ENCODE results near the gene BPIFB2.

BPIFB2 gene

DNA sequence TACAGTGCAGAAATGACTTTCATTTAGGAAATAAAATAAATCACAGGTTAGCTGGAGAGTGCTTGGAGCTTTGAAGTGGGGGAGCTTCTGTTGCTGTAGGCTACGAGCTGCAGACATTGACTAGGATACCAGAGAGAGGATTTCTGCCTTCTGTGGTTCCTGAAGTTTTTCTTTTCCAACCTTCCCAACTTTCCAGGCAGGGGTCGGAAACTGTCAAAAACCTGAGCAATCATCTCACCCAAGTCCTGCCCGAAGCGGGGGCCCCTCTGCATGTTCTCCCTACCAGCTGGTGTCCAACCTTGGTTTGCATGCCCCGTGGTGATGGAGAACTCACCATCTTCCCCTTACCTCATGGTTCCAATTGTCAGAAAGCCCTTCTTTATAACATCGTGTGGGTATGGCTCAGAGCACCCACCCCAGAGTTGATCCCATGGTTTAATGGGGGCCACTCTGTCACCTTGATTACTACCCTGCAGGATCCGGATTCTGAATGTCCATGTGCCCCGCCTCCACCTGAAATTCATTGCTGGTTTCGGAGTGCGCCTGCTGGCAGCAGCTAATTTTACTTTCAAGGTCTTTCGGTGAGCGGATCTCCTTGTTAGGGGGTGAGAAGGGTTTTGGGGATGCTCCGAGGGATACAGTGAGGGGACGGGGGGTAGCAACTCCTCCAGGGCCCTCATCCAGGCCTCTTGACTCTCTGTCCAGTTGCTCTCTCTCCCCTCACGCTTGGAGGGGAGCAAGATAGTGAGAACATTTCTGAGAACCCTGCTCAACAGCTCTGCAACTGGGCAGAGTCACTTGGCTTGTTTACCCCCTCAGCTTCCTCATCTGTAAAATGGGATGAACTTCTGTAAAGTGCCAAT is 5.1 kb downstream of the BPIFB2 start:
- TF ChIP-seq POLR2AphosphoS5 (IDR thresholded peaks at IDR 0.05; ENCODE audit: low read depth, low read length) (no peak), SPI1 (IDR thresholded peaks at IDR 0.05; ENCODE audit: low read depth, low read length) (no peak), PAX5 (IDR thresholded peaks at IDR 0.05; ENCODE audit: insufficient read depth, low read length, severe bottlenecking) (no peak), TAF1 (IDR thresholded peaks at IDR 0.05; ENCODE audit: low read depth, low read length) (no peak), POU2F2 (IDR thresholded peaks at IDR 0.05; ENCODE audit: low read depth, low read length) (no peak), POLR2A (IDR thresholded peaks at IDR 0.05; ENCODE audit: low read depth, low read length) (no peak)
- FAIRE-seq (no peak), DNase-seq (ENCODE audit: insufficient read length, low spot score) (no peak)

DNA sequence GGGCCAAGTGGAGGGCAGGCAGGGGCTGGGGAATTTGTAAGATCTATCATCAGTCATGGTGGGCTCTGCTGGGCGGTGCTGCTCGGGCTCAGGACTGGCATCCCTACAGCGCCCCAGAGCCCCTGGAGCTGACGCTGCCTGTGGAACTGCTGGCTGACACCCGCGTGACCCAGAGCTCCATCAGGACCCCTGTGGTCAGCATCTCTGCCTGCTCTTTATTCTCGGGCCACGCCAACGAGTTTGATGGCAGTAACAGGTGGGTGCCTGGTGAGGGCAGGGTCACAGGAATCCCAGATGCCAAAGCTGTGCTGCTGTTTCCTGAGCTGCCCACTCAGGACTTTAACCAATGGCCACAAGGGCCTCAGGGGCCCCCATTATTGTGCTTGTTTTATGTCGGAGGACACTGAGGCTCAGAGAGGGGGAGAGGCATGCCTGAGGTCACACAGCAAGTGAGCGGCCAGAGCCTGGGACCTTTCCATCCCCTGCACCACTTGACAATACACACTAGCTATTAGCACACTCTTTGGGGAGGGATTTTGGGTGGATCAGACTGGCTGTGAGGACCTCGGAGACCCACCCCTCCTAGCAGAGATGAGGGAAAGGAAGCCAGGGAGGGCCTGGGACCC is 6.3 kb downstream of the BPIFB2 start:
- FAIRE-seq (no peak), DNase-seq (ENCODE audit: insufficient read length, low spot score) (no peak)
- no peak for TF ChIP-seq POU2F2 (IDR thresholded peaks at IDR 0.05; ENCODE audit: low read depth, low read length)
- no peak for TF ChIP-seq POLR2AphosphoS5 (IDR thresholded peaks at IDR 0.05; ENCODE audit: low read depth, low read length)
- TF ChIP-seq SPI1 (IDR thresholded peaks at IDR 0.05; ENCODE audit: low read depth, low read length) = no peak
- no peak for TF ChIP-seq POLR2A (IDR thresholded peaks at IDR 0.05; ENCODE audit: low read depth, low read length)
- no peak for TF ChIP-seq PAX5 (IDR thresholded peaks at IDR 0.05; ENCODE audit: insufficient read depth, low read length, severe bottlenecking)
- TF ChIP-seq TAF1 (IDR thresholded peaks at IDR 0.05; ENCODE audit: low read depth, low read length) = no peak

DNA sequence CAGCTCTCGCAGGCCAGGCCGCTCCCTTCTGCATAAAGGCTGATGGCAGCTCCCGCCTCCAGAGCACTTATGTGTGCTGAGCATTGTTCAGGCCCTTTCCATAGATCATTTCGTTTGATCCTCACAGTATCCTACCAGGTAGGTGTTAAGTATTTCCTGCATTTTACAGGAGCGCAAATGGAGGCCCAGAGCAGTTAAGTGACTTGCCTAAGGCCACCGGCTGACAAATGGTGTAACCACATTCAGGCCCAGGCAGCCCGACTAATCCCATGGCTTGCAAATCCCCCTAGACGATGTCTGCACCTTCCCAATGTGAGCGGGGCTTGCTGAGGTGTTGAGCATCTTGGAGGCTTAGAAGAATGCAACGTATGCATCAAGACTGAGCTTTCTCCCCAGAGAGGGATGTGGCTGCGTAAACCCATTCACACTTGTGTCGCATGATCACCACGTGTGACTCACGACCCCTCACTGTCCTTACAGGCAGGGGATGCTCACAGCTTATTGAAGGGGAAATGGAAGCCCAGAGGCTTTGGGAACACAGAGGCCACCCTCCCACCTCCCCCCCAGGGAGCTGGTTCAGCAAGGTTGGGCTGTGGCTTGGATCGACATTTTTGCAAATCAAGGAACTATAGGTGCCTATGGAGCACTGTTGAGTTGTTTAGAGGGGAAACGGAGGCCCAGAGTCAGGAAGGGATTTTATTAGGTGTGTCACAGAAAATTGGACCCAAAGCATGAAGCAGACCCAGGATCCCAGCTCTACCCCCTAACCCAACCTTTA is 7.0 kb downstream of the BPIFB2 start:
- TF ChIP-seq POLR2A (IDR thresholded peaks at IDR 0.05; ENCODE audit: low read depth, low read length) (no peak), POLR2AphosphoS5 (IDR thresholded peaks at IDR 0.05; ENCODE audit: low read depth, low read length) (no peak), PAX5 (IDR thresholded peaks at IDR 0.05; ENCODE audit: insufficient read depth, low read length, severe bottlenecking) (no peak)
- DNase-seq (ENCODE audit: insufficient read length, low spot score) = no peak
- no peak for FAIRE-seq

DNA sequence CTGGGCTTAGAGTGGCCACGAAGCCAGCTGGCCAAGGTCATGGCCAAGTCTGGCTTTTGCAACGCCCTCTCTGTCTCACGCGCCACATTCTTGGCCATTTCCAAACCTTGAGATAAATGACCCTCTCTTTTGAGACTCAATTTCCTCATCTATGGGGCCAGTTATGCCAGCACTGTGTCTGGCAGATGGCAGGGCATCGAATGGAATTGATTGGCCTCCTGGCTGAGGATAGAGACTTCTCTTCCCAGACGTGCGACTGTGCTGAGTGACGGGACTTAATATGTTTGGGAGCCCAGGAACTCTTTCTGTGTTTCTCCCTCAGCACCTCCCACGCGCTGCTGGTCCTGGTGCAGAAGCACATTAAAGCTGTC is 7.6 kb downstream of the BPIFB2 start:
- FAIRE-seq (no peak), DNase-seq (ENCODE audit: insufficient read length, low spot score) (no peak)
- no peak for TF ChIP-seq POLR2AphosphoS5 (IDR thresholded peaks at IDR 0.05; ENCODE audit: low read depth, low read length)
- no peak for TF ChIP-seq POU2F2 (IDR thresholded peaks at IDR 0.05; ENCODE audit: low read depth, low read length)
- no peak for TF ChIP-seq POLR2A (IDR thresholded peaks at IDR 0.05; ENCODE audit: low read depth, low read length)
- no peak for TF ChIP-seq TAF1 (IDR thresholded peaks at IDR 0.05; ENCODE audit: low read depth, low read length)
- no peak for TF ChIP-seq SPI1 (IDR thresholded peaks at IDR 0.05; ENCODE audit: low read depth, low read length)
- no peak for TF ChIP-seq PAX5 (IDR thresholded peaks at IDR 0.05; ENCODE audit: insufficient read depth, low read length, severe bottlenecking)

DNA sequence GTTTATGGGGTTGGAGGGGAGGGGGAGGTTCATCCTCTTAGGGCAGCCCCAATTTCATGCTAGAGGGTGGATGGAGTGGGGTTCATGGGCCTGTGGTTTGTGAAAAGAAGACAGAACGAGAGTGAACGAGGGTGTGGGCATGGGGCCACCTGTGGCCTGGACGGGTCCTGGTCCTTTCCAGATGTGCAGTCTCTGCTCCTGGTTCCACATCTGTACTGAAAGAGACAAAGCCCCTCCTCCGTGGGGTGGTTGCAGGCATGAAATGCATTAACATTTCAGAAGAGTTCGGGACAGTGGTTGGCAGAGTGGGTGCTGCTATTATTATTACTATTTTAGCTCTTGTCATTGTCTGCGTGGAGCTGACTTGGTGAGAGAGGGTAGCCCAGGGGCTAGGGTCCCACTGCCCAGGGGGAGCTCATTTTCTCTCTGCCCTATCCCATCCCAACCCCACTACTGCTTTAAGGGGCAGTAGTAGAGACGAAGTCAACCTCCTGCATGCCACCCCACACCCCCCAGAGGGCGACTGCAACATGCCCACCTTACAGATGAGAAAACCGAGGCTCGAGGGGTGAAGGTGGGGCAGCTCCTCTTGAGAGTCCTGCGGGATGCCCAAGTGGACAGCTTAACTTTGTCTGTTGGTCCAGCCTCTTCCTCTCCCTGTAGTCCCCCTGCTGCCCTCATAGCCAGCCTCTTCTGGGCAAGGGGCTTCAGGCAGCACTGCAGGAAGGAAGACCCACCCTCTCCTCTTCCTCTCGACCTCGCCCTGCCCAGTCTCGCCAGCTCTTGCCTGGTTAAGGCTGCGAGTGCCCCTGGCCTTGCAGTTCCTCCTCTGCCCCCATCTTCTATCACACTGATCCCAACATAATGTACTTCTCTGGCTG is 8.4 kb downstream of the BPIFB2 start:
- FAIRE-seq = no peak
- DNase-seq (ENCODE audit: insufficient read length, low spot score) = no peak
- no peak for TF ChIP-seq TAF1 (IDR thresholded peaks at IDR 0.05; ENCODE audit: low read depth, low read length)

DNA sequence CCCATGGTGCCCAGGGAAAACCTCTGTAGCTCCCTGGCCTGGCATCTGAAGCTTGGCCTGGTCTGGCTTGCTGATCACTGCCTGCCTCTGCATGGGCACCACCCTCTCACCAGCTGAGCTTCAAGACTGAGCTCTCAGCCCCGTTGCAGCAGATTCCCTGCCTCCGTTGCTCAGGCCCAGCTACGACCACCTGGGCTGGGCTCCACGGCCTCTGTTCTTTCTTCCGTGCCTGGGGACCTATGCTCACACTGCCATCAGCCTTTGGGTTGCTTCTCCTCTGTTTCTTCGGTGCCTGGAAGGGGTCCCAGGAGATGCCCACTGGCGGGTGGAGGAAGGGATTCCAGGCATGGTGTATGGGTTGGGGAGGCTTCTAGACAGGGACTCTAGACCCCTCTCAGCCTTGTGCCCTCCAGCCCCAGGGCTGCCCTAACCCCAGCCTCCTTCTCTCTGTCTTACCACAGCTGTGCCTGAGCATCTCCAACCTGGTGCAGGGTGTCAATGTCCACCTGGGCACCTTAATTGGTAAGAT is 9.1 kb downstream of the BPIFB2 start:
- DNase-seq (ENCODE audit: insufficient read length, low spot score) (no peak), FAIRE-seq (no peak)
- TF ChIP-seq POLR2A (IDR thresholded peaks at IDR 0.05; ENCODE audit: low read depth, low read length) = no peak
- TF ChIP-seq TAF1 (IDR thresholded peaks at IDR 0.05; ENCODE audit: low read depth, low read length) = no peak
- no peak for TF ChIP-seq PAX5 (IDR thresholded peaks at IDR 0.05; ENCODE audit: insufficient read depth, low read length, severe bottlenecking)
- TF ChIP-seq POU2F2 (IDR thresholded peaks at IDR 0.05; ENCODE audit: low read depth, low read length) = no peak
- TF ChIP-seq SPI1 (IDR thresholded peaks at IDR 0.05; ENCODE audit: low read depth, low read length) = no peak
- TF ChIP-seq POLR2AphosphoS5 (IDR thresholded peaks at IDR 0.05; ENCODE audit: low read depth, low read length) = no peak

DNA sequence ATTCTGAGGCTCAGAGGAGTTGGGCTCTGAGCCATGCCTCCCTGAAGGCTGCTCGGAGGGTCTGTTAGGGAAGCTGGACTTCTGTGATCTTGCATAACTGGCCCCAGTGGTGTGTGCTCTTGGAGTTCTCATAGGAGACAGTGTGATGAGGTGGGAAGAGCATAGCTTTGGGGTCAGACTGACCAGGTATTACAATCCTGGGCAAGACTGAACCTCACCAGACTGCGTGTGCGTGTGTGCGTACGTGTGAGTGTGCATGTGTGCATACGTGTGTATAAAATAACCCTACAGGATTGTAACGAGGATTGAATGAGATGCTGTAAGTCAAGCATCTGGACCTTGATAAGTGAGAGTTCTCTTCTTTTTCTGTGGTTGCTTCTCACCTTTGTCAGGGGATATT is 10.0 kb downstream of the BPIFB2 start:
- FAIRE-seq (no peak), DNase-seq (ENCODE audit: insufficient read length, low spot score) (no peak)
- TF ChIP-seq TAF1 (IDR thresholded peaks at IDR 0.05; ENCODE audit: low read depth, low read length) (no peak), POLR2A (IDR thresholded peaks at IDR 0.05; ENCODE audit: low read depth, low read length) (no peak), SPI1 (IDR thresholded peaks at IDR 0.05; ENCODE audit: low read depth, low read length) (no peak), POU2F2 (IDR thresholded peaks at IDR 0.05; ENCODE audit: low read depth, low read length) (no peak), PAX5 (IDR thresholded peaks at IDR 0.05; ENCODE audit: insufficient read depth, low read length, severe bottlenecking) (no peak), POLR2AphosphoS5 (IDR thresholded peaks at IDR 0.05; ENCODE audit: low read depth, low read length) (no peak)

GRCh38 chr20:33018169-33018931 is 10.8 kb downstream of the BPIFB2 start:
- TF ChIP-seq SPI1 (IDR thresholded peaks at IDR 0.05; ENCODE audit: low read depth, low read length) (no peak), POLR2AphosphoS5 (IDR thresholded peaks at IDR 0.05; ENCODE audit: low read depth, low read length) (no peak), POLR2A (IDR thresholded peaks at IDR 0.05; ENCODE audit: low read depth, low read length) (no peak), PAX5 (IDR thresholded peaks at IDR 0.05; ENCODE audit: insufficient read depth, low read length, severe bottlenecking) (no peak)
- no peak for FAIRE-seq
- DNase-seq (ENCODE audit: insufficient read length, low spot score) = no peak
